Right lobe of liver (tissue), 6 donors: ENCODE data around the gene PTPN13. TPM values are rescaled to one million over a fixed set of nuclear protein-coding genes. Genes with fewer than 3 reads are reported as not detected.

Experiments
- ATAC-seq, 4 donors: fragments of 200-7000 bp; cut with Tn5 transposase; one replicate each; pipeline ENCODE4 v1.9.1; 2020; ENCODE audit warnings: mild to moderate bottlenecking in 4 of 4, moderate library complexity in 4 of 4
- DNase-seq, 3 donors: peaks; one replicate each; pipeline ENCODE4 v3.0.0-alpha.2; 2020
- H3K27ac ChIP-seq, 3 donors: fragments of 200-600 bp; one replicate each; pipeline ENCODE4 v1.8.0; 2022
- H3K27me3 ChIP-seq, 2 donors: fragments of 200-600 bp; one replicate each; pipeline ENCODE4 v1.8.0; 2022
- H3K36me3 ChIP-seq, 4 donors: fragments of 200-600 bp; sonication (generic) in 1 of 4; one replicate each; pipeline versions ENCODE4 v1.5.1 to v1.8.0; 2017 to 2022; ENCODE audit warnings: control low read depth in 1 of 4
- H3K4me1 ChIP-seq, 4 donors: fragments of 200-600 bp; sonication (generic) in 1 of 4; one replicate each; pipeline versions ENCODE4 v1.5.1 to v1.8.0; 2017 to 2022; ENCODE audit warnings: control low read depth in 1 of 4
- H3K4me3 ChIP-seq, 3 donors: fragments of 200-600 bp; one replicate each; pipeline ENCODE4 v1.8.0; 2022
- H3K9me3 ChIP-seq, 4 donors: fragments of 200-600 bp; sonication (generic) in 1 of 4; one replicate each; pipeline versions ENCODE4 v1.5.1 to v1.8.0; 2017 to 2022; ENCODE audit warnings: control low read depth in 1 of 4
- CTCF ChIP-seq, 4 donors: fragments of 200-600 bp in 3 of 4; fragments of 450-650 bp in 1 of 4; IDR thresholded peaks; one replicate each; pipeline versions ENCODE4 v1.5.1 to v1.8.0; 2016 to 2022; ENCODE audit warnings: antibody characterized with exemption in 4 of 4, mild to moderate bottlenecking in 2 of 4
- POLR2A ChIP-seq: fragments of 450-650 bp; IDR thresholded peaks from one replicate; pipeline ENCODE4 v1.6.1; 2017; ENCODE audit warnings: antibody characterized with exemption, mild to moderate bottlenecking
- WGBS: methylation state at CpG from one replicate; pipeline ENCODE4 v1.1.6; 2018; ENCODE audit warnings: low coverage, low lambda C conversion rate; ENCODE audit not compliant: insufficient coverage; ENCODE audit errors: missing lambda C conversion rate; 5-methylcytosine and 5-hydroxymethylcytosine counted together
- intact Hi-C, 2 donors: fragments of 100-400 bp; cut with DNase I; formaldehyde crosslinking; loops; one replicate each; pipeline versions ENCODE4 v1.11.2 to v1.14.1; 2022
- total RNA-seq, 6 experiments: library from RNA; depleted of rRNA in 2 of 6; stranded (reverse); fragments of >200 nt in 2 of 6; fragmentation: NEBNext Ultra II Directional in 3 of 6; extraction: Animal tissue kit (Norgen Biotek cat#: 25700) in 3 of 6; gene quantifications; one replicate each; pipeline versions ENCODE4 v1.1.0 to v1.2.4, GENCODE V29; 2016 to 2023
- donor health status: DM: no; HTN: yes; CAD: no.
- donor health status: DM: no; HTN: no; CAD: no.
- donor health status: DM: no; HTN: no; CAD: no.
- donor health status: DM: no; HTN: yes; CAD: no.
- donor health status: DM: no; HTN: yes; CAD: no.

Gene PTPN13
- total RNA-seq, 6 experiments from 2014 or later: 0.73 to 2.2 (median 1.0) TPM

- TF ChIP-seq POLR2A (no peak), CTCF (IDR thresholded peaks at IDR 0.05) (no peak)
- H3K27me3 ChIP-seq: no peaks in the 10 kb centered on the region
- H3K36me3 ChIP-seq: no peaks in the 10 kb centered on the region
- H3K4me3 ChIP-seq: no peak overlapping the region
- WGBS: 100% methylated on average over 1 of the region's 1 CpG
- ATAC-seq (no peak), DNase-seq (no peak)
- intact Hi-C loops: no loop called here
- H3K9me3 ChIP-seq: no peaks in the 10 kb centered on the region
- no peak overlapping the region for H3K27ac ChIP-seq
- no peaks in the 10 kb centered on the region for H3K4me1 ChIP-seq
Measured at GRCh38 chr4:86833615-86834014, 239.5 kb downstream of the PTPN13 start.

- no peak overlapping the region for H3K4me3 ChIP-seq
- H3K4me1 ChIP-seq: no peaks in the 10 kb centered on the region
- H3K9me3 ChIP-seq: no peaks in the 10 kb centered on the region
- ATAC-seq (no peak), DNase-seq (no peak)
- H3K27ac ChIP-seq: no peak overlapping the region
- TF ChIP-seq POLR2A (no peak), CTCF (IDR thresholded peaks at IDR 0.05) (no peak)
- no peaks in the 10 kb centered on the region for H3K27me3 ChIP-seq
- WGBS: 94% methylated on average over 3 of the region's 3 CpGs
- intact Hi-C loops: no loop called here
- no peaks in the 10 kb centered on the region for H3K36me3 ChIP-seq
Measured at GRCh38 chr4:86834901-86835300, 240.8 kb downstream of the PTPN13 start.

DNA sequence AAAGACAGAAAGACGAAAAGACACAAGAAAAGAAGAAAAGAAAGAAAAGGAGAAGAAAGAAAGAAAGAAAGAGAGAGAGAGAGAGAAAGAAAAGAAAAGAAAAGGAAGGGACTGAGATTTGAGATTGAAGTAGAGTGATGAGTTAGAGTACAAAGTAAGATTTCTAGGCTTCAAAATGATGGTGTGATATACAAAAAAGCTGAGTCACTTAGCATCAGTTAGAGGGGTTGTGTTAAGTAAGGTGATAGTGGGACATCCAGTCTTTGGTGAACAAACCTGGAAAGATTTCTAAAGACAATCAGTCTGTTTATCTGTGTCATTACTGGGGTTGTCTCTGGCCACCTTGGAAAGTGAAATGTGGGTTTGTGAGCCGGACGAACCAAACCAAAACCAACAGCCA lies 241.6 kb downstream of the PTPN13 start:
- Histone ChIP-seq H3K4me3 (no peak overlapping the region), H3K36me3 (no peaks in the 10 kb centered on the region), H3K4me1 (no peaks in the 10 kb centered on the region), H3K27ac (no peak overlapping the region), H3K27me3 (no peaks in the 10 kb centered on the region), H3K9me3 (no peaks in the 10 kb centered on the region)
- intact Hi-C loops: no loop called here
- WGBS: 57% methylated on average over 3 of the region's 3 CpGs
- ATAC-seq (no peak), DNase-seq (no peak)
- TF ChIP-seq POLR2A (no peak), CTCF (IDR thresholded peaks at IDR 0.05) (no peak)

- Histone ChIP-seq H3K9me3 (no peaks in the 10 kb centered on the region), H3K4me3 (no peak overlapping the region), H3K36me3 (no peaks in the 10 kb centered on the region), H3K4me1 (no peaks in the 10 kb centered on the region), H3K27ac (no peak overlapping the region), H3K27me3 (no peaks in the 10 kb centered on the region)
- DNase-seq (no peak), ATAC-seq (no peak)
- intact Hi-C loops: no loop called here
- no peak for TF ChIP-seq POLR2A
- no peak for TF ChIP-seq CTCF (IDR thresholded peaks at IDR 0.05)
- 75% methylated on average over 4 of the region's 5 CpGs for WGBS
Measured at GRCh38 chr4:86837691-86838503, 243.8 kb downstream of the PTPN13 start.
